IMR-90 (cell line): ENCODE measurements around the gene NTM. TPM values are rescaled to one million over a fixed set of nuclear protein-coding genes. Genes with fewer than 3 reads are reported as not detected.

ENCODE experiments used
- ATAC-seq: fragments of 200-7000 bp; cut with Tn5 transposase; 2 replicates; pipeline ENCODE4 v1.9.1; 2020; ENCODE audit warnings: low read depth, mild to moderate bottlenecking, moderate library complexity
- BruUV-seq: library from RNA; stranded (reverse); fragments of 400-500 nt; replicated peaks from 2 replicates; lab custom pipeline; 2021; lab: Mats Ljungman, UMichigan
- CTCF ChIA-PET: fragments of 300-600 bp; formaldehyde crosslinking; extraction: SDS; loops from one replicate; lab custom pipeline; 2021; ENCODE audit warnings: antibody characterized with exemption; lab: Yijun Ruan, JAX
- POLR2A ChIA-PET: fragments of 300-600 bp; sonication (Branson Sonifier 250); formaldehyde crosslinking; loops from one replicate; lab custom pipeline; 2022; ENCODE audit warnings: antibody characterized with exemption; ENCODE audit not compliant: unreplicated experiment; lab: Charles Lee
- DNase-seq: peaks from one replicate; pipeline ENCODE4 v3.0.0; 2013
- H2AFZ ChIP-seq: replicated peaks from 2 replicates; pipeline ENCODE3; 2013; ENCODE audit warnings: low read length, mild to moderate bottlenecking; ENCODE audit not compliant: poor library complexity
- H2AK5ac ChIP-seq: 2 replicates; pipeline ENCODE4 v1.6.1; 2013; ENCODE audit warnings: low read depth, low read length, inconsistent platforms
- H2AK9ac ChIP-seq: replicated peaks from 2 replicates; pipeline ENCODE3; 2013; ENCODE audit warnings: mild to moderate bottlenecking, low read depth, low read length, moderate library complexity; ENCODE audit not compliant: poor library complexity
- H2BK120ac ChIP-seq: 2 replicates; pipeline ENCODE4 v1.6.1; 2013; ENCODE audit warnings: low read depth, low read length, inconsistent platforms
- H2BK15ac ChIP-seq: 3 replicates; pipeline ENCODE4 v1.6.1; 2013; ENCODE audit warnings: low read depth, low read length, inconsistent platforms
- H2BK20ac ChIP-seq: 2 replicates; pipeline ENCODE4 v1.6.1; 2013; ENCODE audit warnings: low read depth, mild to moderate bottlenecking, inconsistent platforms, low read length, moderate library complexity
- H2BK5ac ChIP-seq: 2 replicates; pipeline ENCODE4 v1.6.1; 2013; ENCODE audit warnings: mild to moderate bottlenecking, low read depth, low read length, inconsistent platforms; ENCODE audit not compliant: poor library complexity, severe bottlenecking
- H3K14ac ChIP-seq: replicated peaks from 2 replicates; pipeline ENCODE4 v1.6.1; 2013; ENCODE audit warnings: low read depth, low read length, inconsistent platforms
- H3K18ac ChIP-seq: 2 replicates; pipeline ENCODE4 v1.6.1; 2013; ENCODE audit warnings: low read depth, low read length, control low read depth
- H3K23ac ChIP-seq: 2 replicates; pipeline ENCODE4 v1.6.1; 2013; ENCODE audit warnings: low read depth, low read length, inconsistent platforms
- H3K27ac ChIP-seq: 2 replicates; pipeline ENCODE4 v1.5.1; 2013; ENCODE audit warnings: mild to moderate bottlenecking, control low read depth, low read length; ENCODE audit not compliant: insufficient read depth
- H3K27me3 ChIP-seq: 2 replicates; pipeline ENCODE4 v1.6.1; 2013; ENCODE audit warnings: low read length; ENCODE audit not compliant: control insufficient read depth, insufficient read depth
- H3K36me3 ChIP-seq: 2 replicates; pipeline ENCODE4 v1.6.1; 2013; ENCODE audit warnings: low read length, mixed read lengths; ENCODE audit not compliant: control insufficient read depth, insufficient read depth
- H3K4ac ChIP-seq: 2 replicates; pipeline ENCODE4 v1.6.1; 2013; ENCODE audit warnings: low read depth, low read length, inconsistent platforms
- H3K4me1 ChIP-seq: 2 replicates; pipeline ENCODE4 v1.6.1; 2013; ENCODE audit warnings: low read length, mixed read lengths; ENCODE audit not compliant: control insufficient read depth, insufficient read depth
- H3K4me2 ChIP-seq: 2 replicates; pipeline ENCODE4 v1.6.1; 2013; ENCODE audit warnings: low read depth, mild to moderate bottlenecking, control low read depth, low read length, moderate library complexity
- H3K4me3 ChIP-seq: 2 replicates; pipeline ENCODE4 v1.5.1; 2013; ENCODE audit warnings: low read depth, mild to moderate bottlenecking, control low read depth, low read length, moderate library complexity; ENCODE audit not compliant: insufficient read depth
- H3K56ac ChIP-seq: 2 replicates; pipeline ENCODE4 v1.6.1; 2013; ENCODE audit warnings: low read length, inconsistent platforms; ENCODE audit not compliant: insufficient read depth; ENCODE audit errors: extremely low read depth
- H3K79me1 ChIP-seq, 2 experiments: 2 replicates each; pipeline ENCODE4 v1.6.1; 2013; ENCODE audit warnings: low read length in 2 of 2, inconsistent platforms in 1 of 2, low read depth in 1 of 2
- H3K9ac ChIP-seq: 2 replicates; pipeline ENCODE4 v1.6.1; 2013; ENCODE audit warnings: low read depth, low read length, control low read depth
- H3K9me1 ChIP-seq: 2 replicates; pipeline ENCODE4 v1.6.1; 2013; ENCODE audit warnings: low read length, inconsistent platforms; ENCODE audit not compliant: insufficient read depth
- H3K9me3 ChIP-seq: 2 replicates; pipeline ENCODE4 v1.6.1; 2013; ENCODE audit warnings: low read length; ENCODE audit not compliant: control insufficient read depth, insufficient read depth
- H4K20me1 ChIP-seq: 2 replicates; pipeline ENCODE4 v1.6.1; 2013; ENCODE audit warnings: low read length, inconsistent platforms; ENCODE audit not compliant: insufficient read depth
- H4K5ac ChIP-seq: 2 replicates; pipeline ENCODE4 v1.6.1; 2013; ENCODE audit warnings: mild to moderate bottlenecking, low read depth, low read length, control low read depth
- H4K8ac ChIP-seq, 2 experiments: 2 replicates each; pipeline ENCODE4 v1.6.1; 2013; ENCODE audit warnings: low read depth in 2 of 2, low read length in 2 of 2, control low read depth in 1 of 2, inconsistent platforms in 1 of 2
- H4K91ac ChIP-seq: 2 replicates; pipeline ENCODE4 v1.6.1; 2013; ENCODE audit warnings: low read depth, low read length, inconsistent platforms; ENCODE audit not compliant: insufficient read depth
- MAZ ChIP-seq: IDR thresholded peaks from 2 replicates; pipeline ENCODE4 v1.6.1; 2012; ENCODE audit warnings: low read depth, mild to moderate bottlenecking, low read length, improper control_type of control experiment, moderate library complexity, borderline replicate concordance
- WGBS, 2 experiments: methylation state at CpG; one replicate each; pipeline versions ENCODE4 v1.1.5 to v1.1.7; 2013; ENCODE audit warnings: missing lambda C conversion rate in 2 of 2; ENCODE audit not compliant: insufficient read length in 1 of 2; ENCODE audit errors: extremely low coverage in 2 of 2; 5-methylcytosine and 5-hydroxymethylcytosine counted together
- dilution Hi-C: fragments of 300-500 bp; cut with HindIII; formaldehyde crosslinking; loops from one replicate; pipeline ENCODE4 v1.14.3; 2018; ENCODE audit warnings: low sequenced_read_pairs; ENCODE audit not compliant: unreplicated experiment
- in situ Hi-C: fragments of 300-500 bp; cut with MboI; formaldehyde crosslinking; loops from 3 replicates; pipeline ENCODE4 v1.14.3; 2019; ENCODE audit warnings: low sequenced_read_pairs, inconsistent platforms, mixed read lengths
- intact Hi-C: fragments of 100-400 bp; cut with micrococcal nuclease; formaldehyde crosslinking; loops from 2 replicates; pipeline ENCODE4 v1.10.0; 2022
- polyA plus RNA-seq, 3 experiments: library from polyadenylated mRNA; depleted of rRNA; stranded (reverse); fragments of >200 nt; gene quantifications; 2 replicates each; pipeline ENCODE4 v1.2.3, GENCODE V29; 2012; ENCODE audit warnings: low replicate concordance in 1 of 3
- total RNA-seq: library from RNA; depleted of rRNA; stranded (reverse); fragments of >200 nt; gene quantifications from 2 replicates; pipeline ENCODE4 v1.2.3, GENCODE V29; 2012

The NTM gene
- total and polyA plus RNA-seq, 2 of the 4 experiments (the other 2 are of a cell fraction) = 19.5 to 25.5 TPM

GRCh38 chr11:131409345-131409744, 38.9 kb downstream of the NTM start:
- Histone ChIP-seq H3K18ac (no peak overlapping the region), H2BK5ac (no peak overlapping the region), H3K4me1 (no peaks in the 10 kb centered on the region), H3K23ac (no peak overlapping the region), H4K8ac (no peak overlapping the region), H3K36me3 (no peaks in the 10 kb centered on the region), H2BK20ac (no peak overlapping the region), H3K4ac (no peak overlapping the region), H4K91ac (no peak overlapping the region), H4K20me1 (no peaks in the 10 kb centered on the region), H3K56ac (no peak overlapping the region), H3K4me3 (no peak overlapping the region), H3K14ac (no peak overlapping the region), H2AFZ (no peak overlapping the region), H2BK15ac (no peak overlapping the region), H3K9me3 (no peaks in the 10 kb centered on the region), H2AK9ac (no peak overlapping the region), H3K9ac (no peak overlapping the region), H3K9me1 (no peaks in the 10 kb centered on the region), H2AK5ac (no peak overlapping the region), H3K4me2 (no peak overlapping the region), H4K5ac (no peak overlapping the region), H3K27ac (no peak overlapping the region), H3K79me1 (no peaks in the 10 kb centered on the region), H2BK120ac (no peak overlapping the region), H3K27me3 (no peaks in the 10 kb centered on the region; the same call in 1 of the 2 replicates)
- CTCF ChIA-PET = interaction anchor here (1.3 kb wide), 1 partner anchor 265 kb away, joined by 3 read pairs; no protein-coding TSS in a partner anchor
- dilution Hi-C loops = no loop called here
- no TSS peak for BruUV-seq
- 56% methylated on average over 3 of the region's 8 CpGs; no CpG with 5 or more reads in 1 of the 2 experiments for WGBS, 2 experiments
- no peak for TF ChIP-seq MAZ
- ATAC-seq (no peak), DNase-seq (no peak)
- in situ Hi-C loops = no loop called here
- POLR2A ChIA-PET = no interaction called here
- intact Hi-C loops = no loop called here
